Measurements from ENCODE around the gene BTRC.

BTRC gene

DNA sequence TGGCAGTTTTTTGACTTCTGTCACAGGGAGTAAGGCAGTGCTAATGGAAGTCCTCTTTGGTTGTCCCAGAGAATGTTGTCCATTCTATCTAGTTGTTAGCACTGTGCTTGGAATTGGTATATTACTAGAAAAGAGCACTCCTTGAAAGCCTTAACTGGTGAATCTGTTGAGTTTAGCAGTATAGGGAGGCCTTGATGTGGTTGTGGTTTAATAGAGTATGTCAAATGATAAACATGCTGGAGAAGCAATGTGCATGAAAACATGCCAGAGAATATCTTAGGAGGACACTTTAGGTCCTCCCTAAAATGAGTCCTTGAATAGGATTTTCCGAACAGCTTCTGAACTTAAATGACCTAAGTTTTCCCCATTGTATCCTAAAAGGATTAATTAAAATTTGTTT is 98.6 kb downstream of the BTRC start:
- H3K4me3 ChIP-seq (replicated peaks in 1 of 2; ENCODE audit: low read depth in 2 of 2, low read length in 2 of 2), result no peak overlapping the region
- TF ChIP-seq, protein P1, sequence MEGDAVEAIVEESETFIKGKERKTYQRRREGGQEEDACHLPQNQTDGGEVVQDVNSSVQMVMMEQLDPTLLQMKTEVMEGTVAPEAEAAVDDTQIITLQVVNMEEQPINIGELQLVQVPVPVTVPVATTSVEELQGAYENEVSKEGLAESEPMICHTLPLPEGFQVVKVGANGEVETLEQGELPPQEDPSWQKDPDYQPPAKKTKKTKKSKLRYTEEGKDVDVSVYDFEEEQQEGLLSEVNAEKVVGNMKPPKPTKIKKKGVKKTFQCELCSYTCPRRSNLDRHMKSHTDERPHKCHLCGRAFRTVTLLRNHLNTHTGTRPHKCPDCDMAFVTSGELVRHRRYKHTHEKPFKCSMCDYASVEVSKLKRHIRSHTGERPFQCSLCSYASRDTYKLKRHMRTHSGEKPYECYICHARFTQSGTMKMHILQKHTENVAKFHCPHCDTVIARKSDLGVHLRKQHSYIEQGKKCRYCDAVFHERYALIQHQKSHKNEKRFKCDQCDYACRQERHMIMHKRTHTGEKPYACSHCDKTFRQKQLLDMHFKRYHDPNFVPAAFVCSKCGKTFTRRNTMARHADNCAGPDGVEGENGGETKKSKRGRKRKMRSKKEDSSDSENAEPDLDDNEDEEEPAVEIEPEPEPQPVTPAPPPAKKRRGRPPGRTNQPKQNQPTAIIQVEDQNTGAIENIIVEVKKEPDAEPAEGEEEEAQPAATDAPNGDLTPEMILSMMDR (IDR thresholded peaks at IDR 0.05; ENCODE audit: low read depth, low read length), result no peak
- no peak for DNase-seq (ENCODE audit: low read depth in 2 of 2)

- no peak overlapping the region for H3K4me3 ChIP-seq (replicated peaks in 1 of 2; ENCODE audit: low read depth in 2 of 2, low read length in 2 of 2)
- TF ChIP-seq, protein P1 (IDR thresholded peaks at IDR 0.05; ENCODE audit: low read depth, low read length), result no peak
- no peak for DNase-seq (ENCODE audit: low read depth in 2 of 2)
Observed at GRCh38 chr10:101453318-101453717, 99.4 kb downstream of the BTRC start.

DNA sequence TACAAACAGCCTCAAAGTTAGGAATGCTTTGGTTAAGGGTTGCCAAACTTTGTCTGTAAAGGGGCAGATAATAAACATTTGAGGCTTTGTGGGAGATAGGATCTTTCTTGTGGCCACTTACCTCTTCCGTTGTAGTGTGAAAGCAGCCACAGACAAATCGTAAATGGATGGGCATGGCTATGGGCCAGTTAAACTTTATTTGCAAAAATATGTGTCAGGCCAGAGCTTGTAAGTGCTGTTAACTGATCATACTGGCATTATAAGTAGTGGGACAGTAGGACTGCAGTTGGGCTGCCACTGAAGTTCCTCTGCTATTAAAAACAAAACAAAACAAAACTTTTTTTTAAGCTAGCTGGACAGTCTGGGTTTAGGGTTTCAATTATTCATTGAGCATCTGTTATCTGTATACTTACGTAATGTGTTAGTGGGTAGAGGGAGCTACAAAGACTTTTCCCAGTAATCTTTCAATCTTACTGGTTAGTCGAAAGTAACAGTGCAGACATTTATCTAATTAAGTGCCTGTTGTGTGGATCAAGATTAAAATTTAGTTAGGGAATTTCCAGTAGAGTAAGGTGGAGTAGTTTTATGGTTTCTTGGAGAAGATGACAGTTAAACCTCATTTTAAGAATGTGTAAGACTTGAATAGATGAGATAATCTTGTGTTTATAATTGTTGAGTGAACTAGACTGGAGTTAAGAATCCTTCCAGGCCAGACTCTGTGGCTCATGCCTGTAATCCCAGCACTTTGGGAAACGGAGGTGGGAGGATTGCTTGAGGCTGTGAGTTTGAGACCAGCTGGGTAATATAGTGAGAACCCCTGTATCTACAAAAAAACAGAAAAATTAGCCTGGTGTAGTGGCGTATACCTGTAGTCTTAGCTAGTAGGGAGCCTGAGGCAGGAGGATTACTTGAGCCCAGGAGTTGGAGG is 100.1 kb downstream of the BTRC start:
- TF ChIP-seq, protein P1 (IDR thresholded peaks at IDR 0.05; ENCODE audit: low read depth, low read length), result no peak
- H3K4me3 ChIP-seq (replicated peaks in 1 of 2; ENCODE audit: low read depth in 2 of 2, low read length in 2 of 2), result no peak overlapping the region
- peak in 1 of 2 donors; percentile 7 for DNase-seq (ENCODE audit: low read depth in 2 of 2)

DNA sequence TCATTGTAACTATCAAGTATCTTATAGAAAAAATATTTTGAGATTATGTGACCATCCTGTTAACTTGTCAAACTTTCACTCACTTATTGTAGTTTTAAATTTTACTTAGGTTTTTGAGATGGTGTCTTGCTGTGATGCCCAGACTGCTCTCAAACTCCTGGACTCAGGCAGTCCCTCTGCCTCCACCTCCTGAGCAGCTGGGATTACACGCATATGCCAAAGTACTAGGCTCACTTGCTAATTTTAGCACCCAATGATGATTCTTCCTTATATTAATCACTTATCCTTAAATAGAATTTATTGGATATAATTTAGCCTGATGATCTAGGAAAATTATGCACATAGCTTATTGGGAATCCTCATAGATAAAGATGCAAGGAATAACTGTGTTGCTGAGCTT is 104.9 kb downstream of the BTRC start:
- TF ChIP-seq, protein P1 (IDR thresholded peaks at IDR 0.05; ENCODE audit: low read depth, low read length), result no peak
- DNase-seq (ENCODE audit: low read depth in 2 of 2), result no peak
- no peak overlapping the region for H3K4me3 ChIP-seq (replicated peaks in 1 of 2; ENCODE audit: low read depth in 2 of 2, low read length in 2 of 2)

DNA sequence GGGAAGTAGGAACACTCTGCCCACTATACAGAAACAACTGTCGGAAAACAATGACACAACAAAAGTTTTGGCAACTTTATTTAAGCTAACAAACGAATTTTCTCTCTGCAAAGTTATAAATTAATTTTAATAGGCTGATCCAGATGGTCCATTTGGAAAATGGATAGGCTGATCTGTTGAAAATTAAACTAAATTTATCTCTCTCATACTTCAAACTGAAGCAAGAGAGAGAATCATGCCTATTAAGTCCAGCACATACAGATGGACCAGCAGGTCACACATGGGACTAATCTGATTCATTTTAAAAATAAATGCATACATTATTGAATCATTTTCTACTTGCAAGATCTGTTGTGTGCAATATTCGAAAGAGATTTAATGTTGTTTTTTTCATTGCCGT is 110.1 kb downstream of the BTRC start:
- H3K4me3 ChIP-seq (replicated peaks in 1 of 2; ENCODE audit: low read depth in 2 of 2, low read length in 2 of 2), result no peak overlapping the region
- TF ChIP-seq, protein P1 (IDR thresholded peaks at IDR 0.05; ENCODE audit: low read depth, low read length), result no peak
- no peak for DNase-seq (ENCODE audit: low read depth in 2 of 2)

DNA sequence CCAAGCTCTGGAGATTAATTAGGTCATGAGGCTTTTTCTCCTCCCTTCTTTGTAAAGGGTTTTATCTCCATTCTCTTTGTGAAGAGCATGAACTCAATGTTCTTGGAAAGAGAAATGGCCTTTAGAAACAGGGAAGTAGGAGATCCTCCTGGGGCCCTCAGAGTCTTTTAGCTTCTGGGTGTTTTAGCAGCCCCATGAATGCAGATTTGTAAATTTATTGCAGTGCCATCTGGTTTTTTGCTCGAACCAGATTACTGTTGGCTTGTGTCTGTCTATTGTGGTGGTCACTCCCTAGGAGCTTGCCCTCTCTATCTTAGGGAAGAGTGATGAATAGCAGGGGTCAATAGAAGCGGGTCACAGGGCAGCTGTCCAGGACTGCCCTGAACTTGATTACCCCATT is 110.6 kb downstream of the BTRC start:
- DNase-seq (ENCODE audit: low read depth in 2 of 2), result no peak
- H3K4me3 ChIP-seq (replicated peaks in 1 of 2; ENCODE audit: low read depth in 2 of 2, low read length in 2 of 2), result no peak overlapping the region
- TF ChIP-seq, protein P1 (IDR thresholded peaks at IDR 0.05; ENCODE audit: low read depth, low read length), result no peak

Data from cardiac fibroblast (primary cell).